CD4-positive, alpha-beta T cell treated with Interleukin-17A for 4 hours (primary cell): Measurements from ENCODE around the gene MTRF1.
A peak's percentile ranks its signal among the peaks of the same experiment; 100 is the strongest.
"Not testable (repeated sequence)": the region's sequence is repeated elsewhere in the genome, so short reads cannot be mapped to it uniquely, and the experiment has no call there.

ENCODE experiments used
- DNase-seq: peaks from one replicate; pipeline ENCODE4 v3.0.0-alpha.2; 2020; ENCODE audit warnings: mixed read lengths

MTRF1 gene

GRCh38 chr13:41222259-41222852, 41.0 kb downstream of the MTRF1 start:
- DNase-seq, result peak; percentile 65

- no peak for DNase-seq
Observed at GRCh38 chr13:41220401-41220800, 43.0 kb downstream of the MTRF1 start.

- no peak for DNase-seq
Observed at GRCh38 chr13:41216160-41216559, 47.2 kb downstream of the MTRF1 start.

- no peak for DNase-seq
Observed at GRCh38 chr13:41213919-41214318, 49.5 kb downstream of the MTRF1 start.

GRCh38 chr13:41213316-41213715, 50.1 kb downstream of the MTRF1 start:
- no peak for DNase-seq

- DNase-seq, result no peak
Observed at GRCh38 chr13:41212881-41213280, 50.5 kb downstream of the MTRF1 start.

- no peak for DNase-seq
Observed at GRCh38 chr13:41211062-41211461, 52.3 kb downstream of the MTRF1 start.

GRCh38 chr13:41206467-41206866, 56.9 kb downstream of the MTRF1 start:
- no peak for DNase-seq

- DNase-seq, result no peak
Observed at GRCh38 chr13:41203810-41204209, 59.6 kb downstream of the MTRF1 start.

- DNase-seq, result no peak
Observed at GRCh38 chr13:41200126-41200525, 63.2 kb downstream of the MTRF1 start.

GRCh38 chr13:41199526-41199925, 63.9 kb downstream of the MTRF1 start:
- DNase-seq, result no peak

GRCh38 chr13:41199079-41199478, 64.3 kb downstream of the MTRF1 start:
- DNase-seq, result no peak

GRCh38 chr13:41196620-41197019, 66.8 kb downstream of the MTRF1 start:
- DNase-seq, result no peak

GRCh38 chr13:41196011-41196410, 67.4 kb downstream of the MTRF1 start:
- no peak for DNase-seq

GRCh38 chr13:41193919-41194824, 69.2 kb downstream of the MTRF1 start, which contains the start of gene KBTBD7:
Gene KBTBD7 (minus strand): TSS chr13:41194569. CDS start chr13:41194257, 312 bp downstream.
- peak; percentile 93 for DNase-seq

GRCh38 chr13:41193469-41193868, 69.9 kb downstream of the MTRF1 start:
- no peak for DNase-seq

GRCh38 chr13:41188584-41188983, 74.8 kb downstream of the MTRF1 start:
- no peak for DNase-seq

GRCh38 chr13:41186481-41186880, 76.9 kb downstream of the MTRF1 start:
- no peak for DNase-seq

- no peak for DNase-seq
Observed at GRCh38 chr13:41182231-41182630, 81.1 kb downstream of the MTRF1 start.

- DNase-seq, result no peak
Observed at GRCh38 chr13:41179593-41180250, 83.7 kb downstream of the MTRF1 start.

GRCh38 chr13:41178040-41178439, 85.3 kb downstream of the MTRF1 start:
- no peak for DNase-seq

- DNase-seq, result no peak
Observed at GRCh38 chr13:41177616-41178015, 85.8 kb downstream of the MTRF1 start.

- DNase-seq, result not testable (repeated sequence)
Observed at GRCh38 chr13:41175576-41175975, 87.8 kb downstream of the MTRF1 start.
